Measurements from ENCODE around the gene CDH5.

GRCh38 chr16:66385415-66385814 is 18.9 kb downstream of the CDH5 start:
- TF ChIP-seq POLR2AphosphoS5 (IDR thresholded peaks at IDR 0.05; ENCODE audit: insufficient read depth in 1 of 2, low read depth in 1 of 2): no peak
- no peak for TF ChIP-seq CTCF (IDR thresholded peaks at IDR 0.05)

Measured in vagina (tissue), 2 donors.